DND-41 (cell line): ENCODE data around the gene LONRF2.

ENCODE experiments used
- CTCF ChIP-seq: IDR thresholded peaks from 2 replicates; pipeline ENCODE4 v1.5.1; 2012; ENCODE audit warnings: borderline replicate concordance, low read length, moderate library complexity, mild to moderate bottlenecking; ENCODE audit not compliant: poor library complexity, severe bottlenecking; ENCODE audit errors: extremely low read depth
- EZH2 ChIP-seq: IDR thresholded peaks from 3 replicates; pipeline ENCODE4 v1.6.1; 2012; ENCODE audit warnings: borderline replicate concordance, low read depth, mild to moderate bottlenecking, moderate library complexity, low read length, inconsistent platforms; ENCODE audit not compliant: severe bottlenecking

DNA sequence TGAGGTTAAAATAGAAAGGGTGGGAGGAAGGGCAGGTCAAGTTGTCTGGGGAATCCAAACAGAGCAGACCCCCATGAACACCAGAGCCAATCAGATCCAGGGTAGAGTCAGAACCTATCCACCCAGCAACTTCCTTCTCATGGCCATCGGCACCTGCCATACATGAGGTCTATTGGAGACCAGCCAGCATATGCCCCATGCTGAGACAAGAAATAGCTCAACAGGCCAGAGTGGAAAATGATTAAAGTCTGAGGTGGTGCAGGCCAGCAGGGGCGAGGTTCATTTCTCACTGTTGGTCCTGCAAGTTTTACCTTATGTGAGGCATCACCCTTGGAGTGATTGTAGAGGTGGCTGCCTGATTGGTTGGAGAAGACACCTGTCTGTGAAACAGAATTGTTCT is 89.2 kb downstream of the LONRF2 start:
- TF ChIP-seq EZH2 (no peak), CTCF (no peak)
